WTC11 (cell line): ENCODE data around the gene LHFPL2. TPM values are rescaled to one million over a fixed set of nuclear protein-coding genes. Genes with fewer than 3 reads are reported as not detected.
A peak's percentile ranks its signal among the peaks of the same experiment; 100 is the strongest.

ENCODE experiments used
- ATAC-seq: fragments of 200-7000 bp; cut with Tn5 transposase; 2 replicates; pipeline ENCODE4 v1.10.0; 2021; ENCODE audit warnings: mild to moderate bottlenecking, moderate library complexity
- CTCF ChIA-PET: fragments of 300-600 bp; sonication (Branson Sonifier 250); formaldehyde crosslinking; loops from one replicate; lab custom pipeline; 2021; ENCODE audit warnings: antibody characterized with exemption; lab: Charles Lee
- POLR2A ChIA-PET: fragments of 350-600 bp; sonication (Branson Sonifier 250); formaldehyde crosslinking; loops from one replicate; lab custom pipeline; 2021; ENCODE audit warnings: antibody characterized with exemption; lab: Charles Lee
- DNase-seq: peaks from one replicate; pipeline ENCODE4 v3.0.0; 2021; ENCODE audit warnings: low spot score
- H3K27ac Mint-ChIP-seq: 2 replicates; pipeline ENCODE4 v1.8.0; 2021; ENCODE audit warnings: mixed read lengths
- H3K27me3 Mint-ChIP-seq: 2 replicates; pipeline ENCODE4 v1.8.0; 2021; ENCODE audit warnings: low read depth, mild to moderate bottlenecking, moderate library complexity, mixed read lengths
- H3K36me3 Mint-ChIP-seq: 2 replicates; pipeline ENCODE4 v1.8.0; 2021; ENCODE audit warnings: mixed read lengths
- H3K4me1 Mint-ChIP-seq: 2 replicates; pipeline ENCODE4 v1.8.0; 2022; ENCODE audit warnings: mixed read lengths
- H3K4me3 Mint-ChIP-seq: 2 replicates; pipeline ENCODE4 v1.8.0; 2021; ENCODE audit warnings: mild to moderate bottlenecking, moderate library complexity, mixed read lengths
- H3K9me3 Mint-ChIP-seq: 2 replicates; pipeline ENCODE4 v1.8.0; 2021; ENCODE audit warnings: mixed read lengths
- EMX1 ChIP-seq: fragments of 250-450 bp; sonication (Bioruptor Pico); IDR thresholded peaks from 2 replicates; pipeline ENCODE4 v1.8.0; 2021; ENCODE audit warnings: mild to moderate bottlenecking
- GTF2I ChIP-seq: fragments of 250-450 bp; sonication (Bioruptor Pico); conservative IDR thresholded peaks from 2 replicates; pipeline ENCODE4 v1.4.0; 2021; ENCODE audit warnings: mild to moderate bottlenecking
- KAT7 ChIP-seq: sonication (generic); formaldehyde crosslinking; IDR thresholded peaks from 2 replicates; pipeline ENCODE4 v1.8.1; 2023; ENCODE audit warnings: missing genetic modification reagents, mild to moderate bottlenecking, borderline replicate concordance
- NR3C1 ChIP-seq: sonication (generic); formaldehyde crosslinking; conservative IDR thresholded peaks from 2 replicates; pipeline ENCODE4 v1.8.1; 2023; ENCODE audit warnings: low read depth, mild to moderate bottlenecking, missing genetic modification reagents
- PRDM15 ChIP-seq: sonication (generic); formaldehyde crosslinking; IDR thresholded peaks from 2 replicates; pipeline ENCODE4 v1.8.0; 2022; ENCODE audit warnings: missing genetic modification reagents
- RORB ChIP-seq: fragments of 250-450 bp; sonication (Bioruptor Pico); IDR thresholded peaks from 2 replicates; pipeline ENCODE4 v1.9.0; 2021; ENCODE audit warnings: mild to moderate bottlenecking
- TP53 ChIP-seq: sonication (generic); formaldehyde crosslinking; IDR thresholded peaks from 2 replicates; pipeline ENCODE4 v1.8.1; 2023; ENCODE audit warnings: mild to moderate bottlenecking, missing genetic modification reagents
- USF1 ChIP-seq: sonication (generic); formaldehyde crosslinking; IDR thresholded peaks from 2 replicates; pipeline ENCODE4 v1.8.0; 2022; ENCODE audit warnings: mild to moderate bottlenecking, missing genetic modification reagents
- USF2 ChIP-seq: sonication (generic); formaldehyde crosslinking; IDR thresholded peaks from 2 replicates; pipeline ENCODE4 v1.8.1; 2023; ENCODE audit warnings: mild to moderate bottlenecking, missing genetic modification reagents, moderate library complexity
- ZNF121 ChIP-seq: sonication (generic); formaldehyde crosslinking; IDR thresholded peaks from 2 replicates; pipeline ENCODE4 v1.8.0; 2023; ENCODE audit warnings: missing genetic modification reagents
- ZNF138 ChIP-seq: sonication (generic); formaldehyde crosslinking; conservative IDR thresholded peaks from 2 replicates; pipeline ENCODE4 v1.8.1; 2022; ENCODE audit warnings: mild to moderate bottlenecking, moderate library complexity, missing genetic modification reagents
- ZNF219 ChIP-seq: sonication (generic); formaldehyde crosslinking; IDR thresholded peaks from 2 replicates; pipeline ENCODE4 v1.8.0; 2023; ENCODE audit warnings: missing genetic modification reagents, mild to moderate bottlenecking, borderline replicate concordance
- ZNF263 ChIP-seq: sonication (generic); formaldehyde crosslinking; IDR thresholded peaks from 2 replicates; pipeline ENCODE4 v1.8.1; 2022; ENCODE audit warnings: low read depth, mild to moderate bottlenecking, moderate library complexity, missing genetic modification reagents
- total RNA-seq: library from RNA; stranded (reverse); gene quantifications from 3 replicates; pipeline ENCODE4 v1.2.3, GENCODE V29; 2021

LHFPL2 gene
- total RNA-seq, 1 experiment from 2014 or later: 40.6 TPM

- peaks cover 85% of the 10 kb centered on the region for H3K4me1 Mint-ChIP-seq
- DNase-seq (no peak), ATAC-seq (no peak)
- H3K27me3 Mint-ChIP-seq: no peaks in the 10 kb centered on the region
- no peak overlapping the region for H3K27ac Mint-ChIP-seq
- H3K4me3 Mint-ChIP-seq: no peak overlapping the region
- no peaks in the 10 kb centered on the region for H3K9me3 Mint-ChIP-seq
- ChIA-PET CTCF (no interaction called here), POLR2A (no interaction called here)
- H3K36me3 Mint-ChIP-seq: no peaks in the 10 kb centered on the region
- TF ChIP-seq ZNF121 (CRISPR knock-in tag): no peak
- no peak for TF ChIP-seq KAT7
- no peak for TF ChIP-seq EMX1
Measured at GRCh38 chr5:78500028-78500427, 148.5 kb downstream of the LHFPL2 start.

- H3K4me1 Mint-ChIP-seq: peaks cover 85% of the 10 kb centered on the region
- no peak overlapping the region for H3K4me3 Mint-ChIP-seq
Measured at GRCh38 chr5:78499485-78499884, 149.1 kb downstream of the LHFPL2 start.

DNA sequence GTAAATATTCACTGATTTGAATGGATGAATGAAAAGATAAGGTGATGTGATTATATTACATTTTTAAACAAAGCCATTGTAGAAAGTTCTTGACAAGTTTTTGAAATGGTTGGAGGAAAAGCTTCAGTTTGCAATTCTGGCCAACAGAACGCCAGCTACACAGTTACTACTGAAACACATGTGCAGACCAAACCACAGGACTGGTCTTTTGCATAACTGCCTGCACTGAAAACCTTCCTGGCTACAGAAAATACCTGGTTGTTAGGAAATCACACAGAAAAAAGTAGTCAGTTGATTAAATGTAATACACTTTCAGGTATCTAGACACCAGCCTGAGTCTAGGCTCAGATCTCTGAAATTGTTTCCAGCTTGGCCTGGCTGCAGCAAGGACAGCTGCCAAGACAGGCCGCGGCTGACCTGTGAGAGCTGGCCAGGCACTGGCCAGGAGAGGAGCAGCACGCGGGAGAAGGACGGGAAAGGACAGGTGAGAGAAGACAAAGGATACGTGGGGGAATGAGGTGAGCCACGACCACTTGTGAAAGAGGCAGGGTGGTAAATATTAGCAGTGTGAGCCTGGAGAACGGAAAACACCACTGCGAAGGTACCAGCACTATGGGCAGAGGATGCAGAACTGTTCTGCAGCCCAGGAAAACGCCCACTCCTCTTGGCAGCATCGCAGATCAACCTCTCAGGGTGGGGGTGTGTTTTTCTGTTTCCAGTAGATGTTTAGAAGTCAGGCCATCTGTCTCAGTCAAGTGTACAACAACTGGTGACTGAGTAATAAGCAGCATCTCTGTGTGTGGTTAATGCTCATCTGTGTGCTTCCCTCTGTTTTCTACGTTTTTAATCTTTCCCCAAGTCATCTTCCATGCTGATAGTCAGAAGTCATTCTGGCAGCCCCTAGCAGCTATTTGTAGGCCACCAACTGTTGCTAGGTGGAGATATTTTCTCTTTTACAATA, 150.7 kb downstream of the LHFPL2 start:
- peaks cover 78% of the 10 kb centered on the region for H3K4me1 Mint-ChIP-seq
- no peak for TF ChIP-seq USF1 (CRISPR knock-in tag)
- no peak for TF ChIP-seq TP53 (CRISPR knock-in tag)
- TF ChIP-seq ZNF263 (CRISPR knock-in tag): no peak
- no peak for TF ChIP-seq NR3C1 (CRISPR knock-in tag)
- TF ChIP-seq GTF2I: no peak
- no peak for TF ChIP-seq PRDM15 (CRISPR knock-in tag)
- TF ChIP-seq USF2 (CRISPR knock-in tag): no peak
- no peak for TF ChIP-seq RORB (CRISPR knock-in tag)
- H3K9me3 Mint-ChIP-seq: no peaks in the 10 kb centered on the region
- no peak for ATAC-seq
- POLR2A ChIA-PET: no interaction called here
- H3K27ac Mint-ChIP-seq: peak overlapping the region; percentile 75
- no peaks in the 10 kb centered on the region for H3K36me3 Mint-ChIP-seq
- CTCF ChIA-PET: interaction anchor here (2.0 kb wide), 1 partner anchor 19 kb away, joined by 5 read pairs; no protein-coding TSS in a partner anchor
- no peak overlapping the region for H3K4me3 Mint-ChIP-seq
- H3K27me3 Mint-ChIP-seq: no peaks in the 10 kb centered on the region
- DNase-seq: no peak

More at GRCh38 chr5:78499485-78499884, 149.1 kb downstream of the LHFPL2 start:
- CTCF ChIA-PET: no interaction called here
- POLR2A ChIA-PET: no interaction called here
- TF ChIP-seq NR3C1 (CRISPR knock-in tag) (no peak), ZNF219 (CRISPR knock-in tag) (no peak), ZNF138 (CRISPR knock-in tag) (no peak), USF1 (CRISPR knock-in tag) (no peak)
- DNase-seq (no peak), ATAC-seq (no peak)
- Mint-ChIP-seq H3K9me3 (no peaks in the 10 kb centered on the region), H3K27me3 (no peaks in the 10 kb centered on the region), H3K27ac (no peak overlapping the region), H3K36me3 (no peaks in the 10 kb centered on the region)
